Transverse colon (tissue), 4 donors: Measurements from ENCODE around the gene SAT2. TPM values are rescaled to one million over a fixed set of nuclear protein-coding genes. Genes with fewer than 3 reads are reported as not detected.
A peak's percentile ranks its signal among the peaks of the same experiment; 100 is the strongest.

ENCODE experiments used
- DNase-seq: peaks from one replicate; pipeline ENCODE4 v3.0.0-alpha.2; 2019
- H3K27ac ChIP-seq, 4 donors: fragments of 200-600 bp; sonication (generic); 2 replicates each; pipeline ENCODE4 v1.5.1; 2016 to 2018; ENCODE audit warnings: inconsistent platforms in 4 of 4
- H3K27me3 ChIP-seq: fragments of 200-600 bp; sonication (generic); 2 replicates; pipeline ENCODE4 v1.5.1; 2017; ENCODE audit warnings: inconsistent platforms
- H3K36me3 ChIP-seq, 4 donors: fragments of 200-600 bp; sonication (generic); 2 replicates each; pipeline ENCODE4 v1.5.1; 2017 to 2019; ENCODE audit warnings: inconsistent platforms in 4 of 4
- H3K4me1 ChIP-seq, 4 donors: fragments of 200-600 bp; sonication (generic); 2 replicates each; pipeline ENCODE4 v1.5.1; 2017 to 2020; ENCODE audit warnings: inconsistent platforms in 4 of 4
- H3K4me3 ChIP-seq, 4 donors: fragments of 200-600 bp; sonication (generic); 1 replicate in 1 of 4; 2 replicates in 3 of 4; pipeline versions ENCODE4 v1.5.1 to v1.6.1; 2017 to 2019; ENCODE audit warnings: inconsistent platforms in 4 of 4
- H3K9me3 ChIP-seq, 2 donors: fragments of 200-600 bp; sonication (generic); 2 replicates each; pipeline ENCODE4 v1.5.1; 2017 to 2019; ENCODE audit warnings: inconsistent platforms in 2 of 2
- CTCF ChIP-seq, 5 experiments: fragments of 200-600 bp in 3 of 5; fragments of 450-650 bp in 2 of 5; sonication (generic) in 3 of 5; IDR thresholded peaks; 1 replicate in 2 of 5; 2 replicates in 3 of 5; pipeline ENCODE4 v1.5.1; 2016 to 2017; ENCODE audit warnings: antibody characterized with exemption in 5 of 5, inconsistent platforms in 3 of 5, mild to moderate bottlenecking in 2 of 5, moderate library complexity in 1 of 5
- EP300 ChIP-seq: sonication (generic); formaldehyde crosslinking; IDR thresholded peaks from one replicate; pipeline ENCODE4 v1.6.1; 2017; ENCODE audit warnings: antibody characterized with exemption, low read depth
- POLR2A ChIP-seq: fragments of 450-650 bp; IDR thresholded peaks from one replicate; pipeline ENCODE4 v1.6.1; 2016; ENCODE audit warnings: antibody characterized with exemption, mild to moderate bottlenecking, moderate library complexity
- POLR2AphosphoS5 ChIP-seq, 3 donors: sonication (generic); formaldehyde crosslinking; IDR thresholded peaks; one replicate each; pipeline ENCODE4 v1.6.1; 2016; ENCODE audit warnings: antibody characterized with exemption in 3 of 3
- WGBS, 2 donors: methylation state at CpG; one replicate each; pipeline ENCODE4 v1.1.5; 2018; ENCODE audit warnings: low coverage in 1 of 2; 5-methylcytosine and 5-hydroxymethylcytosine counted together
- in situ Hi-C, 4 donors: fragments of 200-750 bp; cut with MboI; loops; one replicate each; pipeline versions ENCODE4 v1.15.0 to v1.15.1; 2017; ENCODE audit warnings: low sequenced_read_pairs in 3 of 4, low pct_ligation_motif_present in 1 of 4, low pct_unique_long_range_greater_than_20kb in 1 of 4
- intact Hi-C: fragments of 100-400 bp; cut with DNase I; formaldehyde crosslinking; loops from one replicate; pipeline ENCODE4 v1.15.1; 2023; ENCODE audit warnings: low total_unique reads
- total RNA-seq, 4 donors: library from RNA; depleted of rRNA; stranded (reverse); fragments of >200 nt; gene quantifications; one replicate each; pipeline ENCODE4 v1.1.0, GENCODE V29; 2016

Gene SAT2
- total RNA-seq, 4 donors from 2014 or later: 21.7 to 106 (median 67.7) TPM

- H3K4me1 ChIP-seq: peaks cover 2 to 3% (median 3%) of the 10 kb centered on the region in 4 donors
- 84 to 100% methylated on average over 2 of the region's 2 CpGs for WGBS, 2 donors
- no peaks in the 10 kb centered on the region for H3K36me3 ChIP-seq
- in situ Hi-C loops: loop anchor here in 2 of 4 donors (5.0 to 10.0 kb wide), 2 partner anchors 52 to 54 kb away; partner anchors contain the start of genes TP53 (in 2 of the 2) and WRAP53 (in 2 of the 2)
- TF ChIP-seq POLR2A (no peak), EP300 (no peak), CTCF (IDR thresholded peaks at IDR 0.05) (no peak), POLR2AphosphoS5 (IDR thresholded peaks at IDR 0.05) (no peak)
- no peak for DNase-seq
- H3K27ac ChIP-seq: no peak overlapping the region
- intact Hi-C loops: loop anchor here (5.0 kb wide), 1 partner anchor 54 kb away; the partner anchor contains the start of genes TP53 and WRAP53
- no peaks in the 10 kb centered on the region for H3K27me3 ChIP-seq
- no peaks in the 10 kb centered on the region for H3K9me3 ChIP-seq
- H3K4me3 ChIP-seq: no peak overlapping the region
Observed at GRCh38 chr17:7633093-7633492, 5.5 kb upstream of the SAT2 start.

DNA sequence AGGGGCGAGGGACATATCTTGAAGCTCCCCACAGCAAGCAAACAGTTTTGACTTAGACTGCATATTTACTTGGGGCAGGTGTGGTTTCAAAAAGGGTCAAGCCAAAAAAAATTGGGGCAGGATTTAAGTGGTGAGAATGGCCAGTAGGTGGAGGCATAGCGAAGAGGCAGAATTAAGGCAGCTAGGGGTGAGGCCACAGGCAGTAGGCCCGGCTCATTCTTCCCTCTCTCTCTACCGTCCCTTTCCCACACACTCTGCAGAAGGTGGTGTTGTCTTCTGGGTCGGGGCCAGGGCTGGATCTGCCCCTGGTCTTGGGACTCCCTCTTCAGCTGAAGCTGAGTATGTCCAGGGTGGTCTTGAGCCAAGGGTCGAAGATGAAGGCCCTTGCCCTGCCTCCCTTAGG lies 4.9 kb upstream of the SAT2 start:
- in situ Hi-C loops (loop anchor here in 2 of 4 donors (5.0 to 10.0 kb wide), 2 partner anchors 52 to 55 kb away; partner anchors contain the start of genes TP53 (in 2 of the 2) and WRAP53 (in 2 of the 2)), intact Hi-C loops (loop anchor here (5.0 kb wide), 1 partner anchor 55 kb away; the partner anchor contains the start of genes TP53 and WRAP53)
- TF ChIP-seq CTCF (IDR thresholded peaks at IDR 0.05) (peak; percentile 37 to 65 (median 50)), POLR2A (no peak), EP300 (no peak), POLR2AphosphoS5 (IDR thresholded peaks at IDR 0.05) (no peak)
- DNase-seq: peak; percentile 40
- Histone ChIP-seq H3K4me1 (peaks cover 5 to 6% (median 5%) of the 10 kb centered on the region in 4 donors), H3K27me3 (no peaks in the 10 kb centered on the region), H3K9me3 (no peaks in the 10 kb centered on the region), H3K4me3 (no peak overlapping the region), H3K36me3 (no peaks in the 10 kb centered on the region), H3K27ac (no peak overlapping the region)
- 21 to 27% methylated on average over 5 to 6 of the region's 6 CpGs for WGBS, 2 donors

DNA sequence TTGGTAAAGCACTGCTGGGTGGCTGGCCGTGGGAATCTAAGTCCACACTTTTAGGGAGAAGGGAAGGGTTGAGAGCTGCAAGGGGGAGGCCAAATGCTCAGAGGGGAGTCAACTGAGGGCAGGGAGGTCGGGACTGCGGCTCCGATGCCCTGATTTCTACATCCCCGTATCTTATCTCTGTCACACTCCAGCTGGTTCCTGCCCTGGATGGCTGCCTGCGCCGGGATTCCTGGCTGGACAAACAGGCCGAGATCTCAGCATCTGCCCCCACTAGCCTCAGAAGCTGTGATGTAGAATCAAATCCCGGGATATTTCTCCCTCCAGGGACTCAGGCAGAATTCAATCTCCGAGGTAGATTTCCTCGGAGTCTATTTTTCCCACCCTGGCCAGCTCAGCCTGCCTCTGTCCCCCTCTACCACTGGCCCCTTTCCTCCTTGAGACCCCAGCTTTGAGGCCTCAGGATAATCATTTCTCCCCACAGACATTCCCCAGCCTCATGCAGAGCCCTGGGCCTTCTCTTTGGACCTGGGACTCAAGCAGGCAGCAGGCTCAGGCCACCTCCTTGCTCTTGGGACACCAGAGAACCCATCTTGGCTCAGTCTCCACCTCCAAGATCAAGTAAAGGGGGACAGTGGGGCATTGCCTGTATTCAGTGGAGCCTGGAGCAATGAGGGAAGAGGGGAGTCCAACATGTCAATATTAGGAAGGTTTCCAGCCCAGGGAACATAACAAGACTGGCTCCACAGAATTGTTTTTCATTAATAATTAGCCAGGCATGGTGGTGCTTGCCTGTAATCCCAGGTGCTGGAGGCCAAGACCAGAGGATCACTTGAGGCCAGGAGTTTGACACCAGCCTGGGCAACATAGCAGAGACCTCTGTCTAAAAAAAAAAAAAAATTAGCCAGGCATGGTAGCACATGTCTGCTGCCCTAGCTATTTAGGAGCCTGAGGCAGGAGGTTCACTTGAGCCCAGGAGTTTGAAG lies 4.1 kb upstream of the SAT2 start:
- Histone ChIP-seq H3K4me1 (peaks cover 8 to 10% (median 9%) of the 10 kb centered on the region in 4 donors), H3K36me3 (no peaks in the 10 kb centered on the region), H3K4me3 (no peak overlapping the region), H3K27ac (no peak overlapping the region), H3K27me3 (no peaks in the 10 kb centered on the region), H3K9me3 (no peaks in the 10 kb centered on the region)
- TF ChIP-seq CTCF (IDR thresholded peaks at IDR 0.05) (no peak), POLR2A (no peak), POLR2AphosphoS5 (IDR thresholded peaks at IDR 0.05) (no peak), EP300 (no peak)
- intact Hi-C loops (loop anchor here (5.0 kb wide), 1 partner anchor 56 kb away; the partner anchor contains the start of genes TP53 and WRAP53), in situ Hi-C loops (loop anchor here in 2 of 4 donors (5.0 to 10.0 kb wide), 2 partner anchors 53 to 56 kb away; partner anchors contain the start of genes TP53 (in 2 of the 2) and WRAP53 (in 2 of the 2))
- no peak for DNase-seq
- 89 to 100% methylated on average over 2 to 11 of the region's 11 CpGs for WGBS, 2 donors
